Prostate gland (tissue), 2 donors: ENCODE results near the gene CACNA1E. TPM values are rescaled to one million over a fixed set of nuclear protein-coding genes. Genes with fewer than 3 reads are reported as not detected.

Experiments
- DNase-seq: peaks from one replicate; pipeline ENCODE4 v3.0.0-alpha.2; 2019; ENCODE audit warnings: low spot score
- H3K27ac ChIP-seq, 2 donors: fragments of 200-600 bp; sonication (generic); 2 replicates each; pipeline ENCODE4 v1.5.1; 2017 to 2019
- H3K27me3 ChIP-seq: fragments of 200-600 bp; sonication (generic); replicated peaks from 2 replicates; pipeline ENCODE4 v1.5.1; 2019; ENCODE audit not compliant: insufficient read depth
- H3K36me3 ChIP-seq, 2 donors: fragments of 200-600 bp; sonication (generic); 1 replicate in 1 of 2; 2 replicates in 1 of 2; pipeline versions ENCODE4 v1.5.1 to v1.8.1; 2017 to 2019
- H3K4me1 ChIP-seq: fragments of 200-600 bp; sonication (generic); replicated peaks from 2 replicates; pipeline ENCODE4 v1.5.1; 2019
- H3K4me3 ChIP-seq, 2 donors: fragments of 200-600 bp; sonication (generic); 2 replicates each; pipeline ENCODE4 v1.5.1; 2017 to 2019
- H3K9me3 ChIP-seq: fragments of 200-600 bp; sonication (generic); 2 replicates; pipeline ENCODE4 v1.5.1; 2017
- POLR2A ChIP-seq: fragments of 450-650 bp; IDR thresholded peaks from one replicate; pipeline ENCODE4 v1.6.1; 2016; ENCODE audit warnings: antibody characterized with exemption, mild to moderate bottlenecking
- POLR2AphosphoS5 ChIP-seq: sonication (generic); formaldehyde crosslinking; IDR thresholded peaks from one replicate; pipeline ENCODE4 v1.6.1; 2017; ENCODE audit warnings: antibody characterized with exemption
- WGBS: methylation state at CpG from one replicate; pipeline ENCODE4 v1.1.5; 2018; 5-methylcytosine and 5-hydroxymethylcytosine counted together
- intact Hi-C: fragments of 100-400 bp; cut with DNase I; formaldehyde crosslinking; loops from one replicate; pipeline ENCODE4 v1.14.2; 2022
- total RNA-seq, 2 donors: library from RNA; depleted of rRNA; stranded (reverse); fragments of >200 nt; gene quantifications; one replicate each; pipeline ENCODE4 v1.1.0, GENCODE V29; 2016
- TF ChIP-seq, protein P1 (sequence below), 4 experiments: fragments of 200-600 bp in 2 of 4; fragments of 450-650 bp in 2 of 4; sonication (generic) in 2 of 4; IDR thresholded peaks; 1 replicate in 3 of 4; 2 replicates in 1 of 4; pipeline ENCODE4 v1.5.1; 2016 to 2019; ENCODE audit warnings: antibody characterized with exemption in 4 of 4, mild to moderate bottlenecking in 2 of 4, moderate library complexity in 2 of 4

Gene CACNA1E
- total RNA-seq, 2 donors from 2014 or later: 4.1 TPM; not detected in 1

DNA sequence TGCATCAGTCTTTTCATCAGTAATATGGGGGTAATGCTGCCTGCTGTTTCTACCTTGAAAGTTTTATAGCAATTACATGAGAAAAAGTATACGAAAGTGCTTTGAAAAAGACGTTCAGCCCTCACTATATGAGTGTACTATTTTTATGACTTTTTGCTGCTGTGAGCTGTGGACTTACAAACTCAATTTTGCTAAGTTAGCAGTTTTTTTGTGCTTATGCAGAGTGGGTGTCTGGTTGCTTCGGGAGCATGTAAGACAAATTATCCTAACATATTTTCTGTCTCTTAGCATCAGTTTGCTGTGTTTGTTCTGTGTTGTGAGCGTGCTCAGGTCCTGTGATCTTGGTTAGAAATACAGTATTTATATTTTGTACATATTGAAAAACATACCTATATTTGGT, 109.7 kb downstream of the CACNA1E start:
- TF ChIP-seq POLR2A: no peak
- TF ChIP-seq POLR2AphosphoS5: no peak
- TF ChIP-seq, protein P1, sequence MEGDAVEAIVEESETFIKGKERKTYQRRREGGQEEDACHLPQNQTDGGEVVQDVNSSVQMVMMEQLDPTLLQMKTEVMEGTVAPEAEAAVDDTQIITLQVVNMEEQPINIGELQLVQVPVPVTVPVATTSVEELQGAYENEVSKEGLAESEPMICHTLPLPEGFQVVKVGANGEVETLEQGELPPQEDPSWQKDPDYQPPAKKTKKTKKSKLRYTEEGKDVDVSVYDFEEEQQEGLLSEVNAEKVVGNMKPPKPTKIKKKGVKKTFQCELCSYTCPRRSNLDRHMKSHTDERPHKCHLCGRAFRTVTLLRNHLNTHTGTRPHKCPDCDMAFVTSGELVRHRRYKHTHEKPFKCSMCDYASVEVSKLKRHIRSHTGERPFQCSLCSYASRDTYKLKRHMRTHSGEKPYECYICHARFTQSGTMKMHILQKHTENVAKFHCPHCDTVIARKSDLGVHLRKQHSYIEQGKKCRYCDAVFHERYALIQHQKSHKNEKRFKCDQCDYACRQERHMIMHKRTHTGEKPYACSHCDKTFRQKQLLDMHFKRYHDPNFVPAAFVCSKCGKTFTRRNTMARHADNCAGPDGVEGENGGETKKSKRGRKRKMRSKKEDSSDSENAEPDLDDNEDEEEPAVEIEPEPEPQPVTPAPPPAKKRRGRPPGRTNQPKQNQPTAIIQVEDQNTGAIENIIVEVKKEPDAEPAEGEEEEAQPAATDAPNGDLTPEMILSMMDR (IDR thresholded peaks at IDR 0.05): no peak
- Histone ChIP-seq H3K36me3 (no peaks in the 10 kb centered on the region), H3K27ac (no peak overlapping the region), H3K27me3 (no peaks in the 10 kb centered on the region), H3K4me3 (no peak overlapping the region), H3K4me1 (no peaks in the 10 kb centered on the region), H3K9me3 (no peaks in the 10 kb centered on the region)
- intact Hi-C loops: no loop called here
- no peak for DNase-seq
- 50% methylated on average over 4 of the region's 4 CpGs for WGBS

DNA sequence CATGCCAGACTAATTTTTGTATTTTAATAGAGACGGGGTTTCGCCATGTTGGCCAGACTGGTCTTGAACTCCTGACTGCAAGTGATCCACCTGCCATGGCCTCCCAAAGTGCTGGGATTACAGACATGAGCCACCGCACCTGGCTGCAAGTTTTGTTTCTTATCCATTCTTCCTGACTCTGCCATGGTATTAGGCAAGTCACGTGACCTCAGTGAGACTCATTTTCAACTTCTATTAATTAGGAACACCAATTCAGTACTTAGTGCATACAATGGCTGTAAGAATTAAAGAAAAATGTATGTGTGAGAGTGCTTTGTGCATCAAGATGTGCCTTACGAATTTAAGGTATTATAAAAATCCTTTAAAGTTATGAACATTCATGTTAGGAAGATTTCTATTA, 111.2 kb downstream of the CACNA1E start:
- no peaks in the 10 kb centered on the region for H3K9me3 ChIP-seq
- intact Hi-C loops: no loop called here
- TF ChIP-seq, protein P1 (IDR thresholded peaks at IDR 0.05): no peak
- no peak for TF ChIP-seq POLR2A
- TF ChIP-seq POLR2AphosphoS5: no peak
- no peak overlapping the region for H3K4me3 ChIP-seq
- 87% methylated on average over 5 of the region's 5 CpGs for WGBS
- no peak overlapping the region for H3K27ac ChIP-seq
- H3K36me3 ChIP-seq: no peaks in the 10 kb centered on the region
- no peak for DNase-seq
- H3K27me3 ChIP-seq: no peaks in the 10 kb centered on the region
- no peaks in the 10 kb centered on the region for H3K4me1 ChIP-seq

DNA sequence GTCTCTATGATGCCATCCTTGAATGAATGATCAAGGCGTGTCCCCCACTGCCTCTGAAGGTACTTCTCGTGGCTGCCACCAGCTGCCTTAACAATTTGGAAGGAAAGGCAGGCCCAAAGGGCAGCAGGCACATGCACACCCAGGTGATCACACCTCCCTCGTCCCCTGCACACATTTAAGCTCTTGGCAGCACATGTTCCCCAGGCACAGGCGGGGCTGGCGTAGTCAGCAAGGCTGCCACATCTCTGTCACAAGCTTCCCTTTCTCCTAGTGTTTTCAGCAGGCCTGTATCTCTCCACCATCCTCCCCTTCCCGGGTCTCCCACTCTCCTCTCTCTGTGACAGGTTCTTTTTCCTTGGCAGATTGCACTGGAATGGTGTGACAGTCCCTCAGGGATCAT, 111.9 kb downstream of the CACNA1E start:
- no peak for DNase-seq

DNA sequence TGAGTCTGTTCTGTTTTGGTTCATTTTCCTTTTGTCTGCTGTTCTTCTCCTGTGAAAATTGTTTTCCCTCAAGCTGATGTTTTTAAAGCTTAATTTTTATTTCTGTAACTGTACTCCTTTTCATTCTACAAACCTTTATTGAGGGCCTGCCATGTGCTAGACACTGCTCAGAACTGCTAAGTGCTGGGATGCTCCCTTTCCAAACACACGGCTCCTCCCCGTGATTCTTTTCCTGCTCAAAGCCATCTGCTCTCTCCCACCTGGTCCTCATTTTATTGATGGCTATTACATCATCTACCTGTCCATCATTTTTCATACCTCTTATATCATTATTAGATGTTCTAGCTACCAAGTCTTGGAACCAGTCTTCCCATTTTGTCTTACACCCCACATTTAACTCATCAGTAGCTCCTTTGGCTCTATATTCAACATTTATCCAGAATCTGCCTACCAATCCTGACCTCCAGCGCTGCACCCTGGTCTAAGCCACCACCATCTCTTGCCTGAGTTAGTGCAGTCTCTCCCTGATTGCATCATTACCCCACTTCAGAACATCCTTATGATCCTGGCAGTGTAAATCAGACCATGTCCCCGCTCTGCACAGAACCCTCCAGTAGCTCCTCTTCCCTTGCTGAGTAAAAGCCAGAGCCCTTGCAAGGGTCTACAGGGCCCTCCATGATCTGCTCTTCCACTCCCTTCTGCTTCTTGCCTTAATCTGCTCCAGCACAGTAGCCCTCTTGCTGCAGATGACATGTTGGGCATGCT, 118.1 kb downstream of the CACNA1E start:
- DNase-seq: no peak

More for the DNA sequence above, 111.9 kb downstream of the CACNA1E start:
- H3K27ac ChIP-seq: no peak overlapping the region
- H3K4me3 ChIP-seq: no peak overlapping the region
- no peak for TF ChIP-seq POLR2AphosphoS5
- TF ChIP-seq, protein P1 (IDR thresholded peaks at IDR 0.05): no peak
- TF ChIP-seq POLR2A: no peak
- WGBS: 76% methylated on average over 6 of the region's 6 CpGs
- no peaks in the 10 kb centered on the region for H3K9me3 ChIP-seq
- intact Hi-C loops: no loop called here
- no peaks in the 10 kb centered on the region for H3K36me3 ChIP-seq
- H3K4me1 ChIP-seq: no peaks in the 10 kb centered on the region
- H3K27me3 ChIP-seq: no peaks in the 10 kb centered on the region

More for the DNA sequence above, 118.1 kb downstream of the CACNA1E start:
- H3K4me3 ChIP-seq: no peak overlapping the region
- no peaks in the 10 kb centered on the region for H3K36me3 ChIP-seq
- H3K27me3 ChIP-seq: no peaks in the 10 kb centered on the region
- H3K4me1 ChIP-seq: no peaks in the 10 kb centered on the region
- WGBS: 87% methylated on average over 4 of the region's 4 CpGs
- no peaks in the 10 kb centered on the region for H3K9me3 ChIP-seq
- no peak overlapping the region for H3K27ac ChIP-seq
- intact Hi-C loops: no loop called here
- TF ChIP-seq, protein P1 (IDR thresholded peaks at IDR 0.05): no peak
- TF ChIP-seq POLR2AphosphoS5 (no peak), POLR2A (no peak)
